H1 (cell line): ENCODE results near the gene FKBP10. TPM values are rescaled to one million over a fixed set of nuclear protein-coding genes. Genes with fewer than 3 reads are reported as not detected.

Experiments
- CTCF ChIA-PET: fragments of 300-600 bp; sonication (Branson Sonifier 250); formaldehyde crosslinking; loops from one replicate; lab custom pipeline; 2021; ENCODE audit not compliant: partially characterized antibody; lab: Charles Lee
- POLR2A ChIA-PET: fragments of 300-600 bp; sonication (Branson Sonifier 250); formaldehyde crosslinking; loops from one replicate; lab custom pipeline; 2021; ENCODE audit warnings: inconsistent platforms; ENCODE audit not compliant: partially characterized antibody; lab: Charles Lee
- DNase-seq, 2 experiments: peaks; one replicate each; pipeline versions ENCODE4 v3.0.0 to v3.0.0-alpha.2; 2010 to 2022; ENCODE audit warnings: low spot score in 2 of 2, low read depth in 1 of 2, mixed read lengths in 1 of 2
- FAIRE-seq: peaks from 2 replicates; lab custom pipeline; 2011; peaks lifted over from hg19 to GRCh38; lab: Jason Lieb, UNC
- H2AFZ ChIP-seq: 2 replicates; pipeline ENCODE4 v1.8.1; 2012; ENCODE audit warnings: low read length, inconsistent platforms
- H2AK5ac ChIP-seq: 2 replicates; pipeline ENCODE4 v1.6.1; 2013; ENCODE audit warnings: low read depth, low read length
- H2BK120ac ChIP-seq: replicated peaks from 2 replicates; pipeline ENCODE3; 2013; ENCODE audit warnings: low read depth, low read length, inconsistent platforms
- H2BK12ac ChIP-seq: 2 replicates; pipeline ENCODE4 v1.6.1; 2013; ENCODE audit warnings: low read depth, low read length
- H2BK15ac ChIP-seq: 2 replicates; pipeline ENCODE4 v1.6.1; 2013; ENCODE audit warnings: low read length
- H2BK20ac ChIP-seq: 2 replicates; pipeline ENCODE4 v1.6.1; 2013; ENCODE audit warnings: low read length
- H2BK5ac ChIP-seq: 2 replicates; pipeline ENCODE4 v1.6.1; 2013; ENCODE audit warnings: low read depth, low read length
- H3K14ac ChIP-seq: 2 replicates; pipeline ENCODE4 v1.6.1; 2013; ENCODE audit warnings: inconsistent platforms; ENCODE audit not compliant: insufficient read length
- H3K18ac ChIP-seq: 2 replicates; pipeline ENCODE4 v1.6.1; 2013; ENCODE audit warnings: low read length; ENCODE audit errors: extremely low read depth
- H3K23ac ChIP-seq: 2 replicates; pipeline ENCODE4 v1.6.1; 2013; ENCODE audit warnings: inconsistent platforms; ENCODE audit not compliant: insufficient read length
- H3K23me2 ChIP-seq: 2 replicates; pipeline ENCODE4 v1.6.1; 2013; ENCODE audit warnings: low read depth, low read length
- H3K27ac ChIP-seq: 2 replicates; pipeline ENCODE4 v1.6.1; 2011; ENCODE audit warnings: low read depth, low read length, inconsistent platforms
- H3K27me3 ChIP-seq, 4 experiments: replicated peaks in 1 of 4; 1 replicate in 1 of 4; 2 replicates in 3 of 4; pipeline versions ENCODE4 v1.6.1 to v1.8.1; 2011 to 2013; ENCODE audit warnings: low read length in 3 of 4, mild to moderate bottlenecking in 3 of 4, inconsistent platforms in 2 of 4, mixed read lengths in 2 of 4, moderate library complexity in 1 of 4; ENCODE audit not compliant: control insufficient read depth in 3 of 4, insufficient read depth in 3 of 4; ENCODE audit errors: extremely low read depth in 1 of 4
- H3K36me3 ChIP-seq, 4 experiments: 2 replicates each; pipeline versions ENCODE4 v1.6.1 to v1.8.1; 2011 to 2013; ENCODE audit warnings: mild to moderate bottlenecking in 4 of 4, low read length in 3 of 4, moderate library complexity in 2 of 4, control low read depth in 1 of 4, inconsistent platforms in 1 of 4; ENCODE audit not compliant: insufficient read depth in 4 of 4, control insufficient read depth in 2 of 4
- H3K4ac ChIP-seq: replicated peaks from 2 replicates; pipeline ENCODE3; 2013; ENCODE audit warnings: low read length, low read depth, mixed read lengths, inconsistent platforms; ENCODE audit not compliant: insufficient read length
- H3K4me1 ChIP-seq, 4 experiments: replicated peaks in 1 of 4; 1 replicate in 1 of 4; 2 replicates in 3 of 4; pipeline versions ENCODE4 v1.6.1 to v1.8.1; 2011 to 2013; ENCODE audit warnings: low read length in 3 of 4, inconsistent platforms in 2 of 4, mixed read lengths in 1 of 4; ENCODE audit not compliant: insufficient read depth in 4 of 4, control insufficient read depth in 3 of 4
- H3K4me2 ChIP-seq, 2 experiments: 2 replicates each; pipeline versions ENCODE4 v1.6.1 to v1.8.1; 2011 to 2013; ENCODE audit warnings: low read depth in 2 of 2, low read length in 2 of 2, control low read depth in 1 of 2, inconsistent platforms in 1 of 2, mild to moderate bottlenecking in 1 of 2; ENCODE audit not compliant: insufficient read depth in 1 of 2
- H3K4me3 ChIP-seq, 4 experiments: fragments of 200-600, 300-600 bp in 1 of 4; sonication (generic), shearing (Covaris generic), sonication (Bioruptor Twin) in 1 of 4; 2 replicates each; pipeline versions ENCODE4 v1.5.1 to v1.8.1; 2011 to 2016; ENCODE audit warnings: low read length in 4 of 4, low read depth in 3 of 4, control low read depth in 2 of 4, inconsistent platforms in 2 of 4, mild to moderate bottlenecking in 2 of 4, mixed read lengths in 1 of 4, moderate library complexity in 1 of 4; ENCODE audit not compliant: insufficient read depth in 2 of 4; ENCODE audit errors: extremely low read depth in 1 of 4
- H3K56ac ChIP-seq: replicated peaks from 2 replicates; pipeline ENCODE3; 2013; ENCODE audit warnings: low read depth, mild to moderate bottlenecking, mixed read lengths, low read length, inconsistent platforms; ENCODE audit not compliant: insufficient read length
- H3K79me1 ChIP-seq: 2 replicates; pipeline ENCODE4 v1.6.1; 2013; ENCODE audit warnings: low read depth, low read length, control low read depth
- H3K79me2 ChIP-seq, 2 experiments: 2 replicates each; pipeline versions ENCODE4 v1.6.1 to v1.8.1; 2012 to 2013; ENCODE audit warnings: low read length in 2 of 2, mild to moderate bottlenecking in 2 of 2, inconsistent platforms in 1 of 2; ENCODE audit not compliant: insufficient read depth in 2 of 2, control insufficient read depth in 1 of 2
- H3K9ac ChIP-seq, 4 experiments: replicated peaks in 1 of 4; 1 replicate in 1 of 4; 2 replicates in 3 of 4; pipeline versions ENCODE4 v1.6.1 to v1.8.1; 2011 to 2013; ENCODE audit warnings: low read depth in 3 of 4, low read length in 3 of 4, control low read depth in 2 of 4, mild to moderate bottlenecking in 2 of 4, moderate library complexity in 2 of 4, inconsistent platforms in 1 of 4; ENCODE audit errors: extremely low read depth in 1 of 4
- H3K9me3 ChIP-seq, 2 experiments: 2 replicates each; pipeline versions ENCODE4 v1.6.1 to v1.8.1; 2012 to 2013; ENCODE audit warnings: mild to moderate bottlenecking in 2 of 2, moderate library complexity in 2 of 2, control low read depth in 1 of 2, inconsistent platforms in 1 of 2, low read depth in 1 of 2, low read length in 1 of 2, mixed read lengths in 1 of 2; ENCODE audit not compliant: insufficient read depth in 2 of 2
- H4K20me1 ChIP-seq, 2 experiments: replicated peaks in 1 of 2; 2 replicates each; pipeline versions ENCODE3 to v1.8.1; 2011 to 2013; ENCODE audit warnings: inconsistent platforms in 2 of 2, low read length in 2 of 2, mild to moderate bottlenecking in 1 of 2; ENCODE audit not compliant: insufficient read depth in 2 of 2, control insufficient read depth in 1 of 2
- H4K5ac ChIP-seq: 2 replicates; pipeline ENCODE4 v1.6.1; 2013; ENCODE audit warnings: low read length, low read depth, mixed read lengths, inconsistent platforms; ENCODE audit not compliant: insufficient read length
- H4K8ac ChIP-seq: 2 replicates; pipeline ENCODE4 v1.8.0; 2013; ENCODE audit warnings: mild to moderate bottlenecking, moderate library complexity, low read length, inconsistent platforms; ENCODE audit not compliant: insufficient read depth; ENCODE audit errors: extremely low read depth
- H4K91ac ChIP-seq: replicated peaks from 2 replicates; pipeline ENCODE3; 2013; ENCODE audit warnings: low read length, mixed read lengths, inconsistent platforms; ENCODE audit not compliant: insufficient read length
- CEBPB ChIP-seq: IDR thresholded peaks from 2 replicates; pipeline ENCODE4 v1.6.1; 2012; ENCODE audit warnings: low read depth, low read length
- CHD2 ChIP-seq: IDR thresholded peaks from 2 replicates; pipeline ENCODE4 v1.6.1; 2012; ENCODE audit warnings: low read length, improper control_type of control experiment
- GABPA ChIP-seq: IDR thresholded peaks from 2 replicates; pipeline ENCODE4 v1.6.1; 2011; ENCODE audit warnings: mild to moderate bottlenecking, low read length, moderate library complexity, borderline replicate concordance; ENCODE audit not compliant: insufficient read depth
- HDAC6 ChIP-seq: IDR thresholded peaks from one replicate; pipeline ENCODE4 v1.7.1; 2012; ENCODE audit warnings: low read depth, mild to moderate bottlenecking, inconsistent platforms, low read length, moderate library complexity
- KDM5A ChIP-seq: fragments of 200-600 bp; IDR thresholded peaks from 2 replicates; pipeline ENCODE4 v1.7.1; 2012; ENCODE audit warnings: mild to moderate bottlenecking, low read length, inconsistent platforms, mixed read lengths
- POU5F1 ChIP-seq: IDR thresholded peaks from 2 replicates; pipeline ENCODE4 v1.6.1; 2011; ENCODE audit warnings: low read depth, mild to moderate bottlenecking, low read length, moderate library complexity
- RAD21 ChIP-seq, 2 experiments: IDR thresholded peaks in 1 of 2; conservative IDR thresholded peaks in 1 of 2; 2 replicates each; pipeline ENCODE4 v1.6.1; 2011; ENCODE audit warnings: low read depth in 2 of 2, low read length in 2 of 2, improper control_type of control experiment in 1 of 2, inconsistent platforms in 1 of 2, mild to moderate bottlenecking in 1 of 2, moderate library complexity in 1 of 2
- SIN3A ChIP-seq, 2 experiments: IDR thresholded peaks in 1 of 2; conservative IDR thresholded peaks in 1 of 2; 2 replicates each; pipeline ENCODE4 v1.6.1; 2011 to 2012; ENCODE audit warnings: low read length in 2 of 2, improper control_type of control experiment in 1 of 2, low read depth in 1 of 2, mild to moderate bottlenecking in 1 of 2
- TEAD4 ChIP-seq: IDR thresholded peaks from 2 replicates; pipeline ENCODE4 v1.6.1; 2012; ENCODE audit warnings: low read depth, low read length, inconsistent platforms, mixed read lengths
- WGBS, 2 experiments: shearing (Covaris generic) in 1 of 2; methylation state at CpG; one replicate each; pipeline versions ENCODE4 v1.1.6 to v1.1.7; 2013 to 2015; ENCODE audit warnings: low lambda C conversion rate in 2 of 2, mixed read lengths in 2 of 2, inconsistent platforms in 1 of 2, low coverage in 1 of 2, missing lambda C conversion rate in 1 of 2; ENCODE audit not compliant: insufficient replicate concordance in 2 of 2, insufficient coverage in 1 of 2, insufficient read length in 1 of 2; ENCODE audit errors: extremely low coverage in 1 of 2, missing lambda C conversion rate in 1 of 2; 5-methylcytosine and 5-hydroxymethylcytosine counted together
- polyA plus RNA-seq, 7 experiments: library from polyadenylated mRNA; depleted of rRNA in 3 of 7; stranded (reverse) in 5 of 7; unstranded in 2 of 7; fragments of >200 nt in 5 of 7; fragments of 200-250 nt in 2 of 7; gene quantifications; 1 replicate in 5 of 7; 2 replicates in 1 of 7; 4 replicates in 1 of 7; pipeline versions ENCODE4 v1.2.1 to v1.2.3, GENCODE V29; 2011 to 2013; ENCODE audit warnings: missing spikeins in 2 of 7, mixed read lengths in 2 of 7
- total RNA-seq: library from RNA; stranded (reverse); fragmentation: NEBNext Ultra II Directional; extraction: Animal tissue kit (Norgen Biotek cat#: 25700); gene quantifications from 2 replicates; pipeline ENCODE4 v1.2.1, GENCODE V29; 2021

FKBP10 gene
- total and polyA plus RNA-seq, 2 of the 8 experiments (the other 6 are each of a cell fraction or from before 2014, with no cell fraction given), result 173 to 283 TPM

DNA sequence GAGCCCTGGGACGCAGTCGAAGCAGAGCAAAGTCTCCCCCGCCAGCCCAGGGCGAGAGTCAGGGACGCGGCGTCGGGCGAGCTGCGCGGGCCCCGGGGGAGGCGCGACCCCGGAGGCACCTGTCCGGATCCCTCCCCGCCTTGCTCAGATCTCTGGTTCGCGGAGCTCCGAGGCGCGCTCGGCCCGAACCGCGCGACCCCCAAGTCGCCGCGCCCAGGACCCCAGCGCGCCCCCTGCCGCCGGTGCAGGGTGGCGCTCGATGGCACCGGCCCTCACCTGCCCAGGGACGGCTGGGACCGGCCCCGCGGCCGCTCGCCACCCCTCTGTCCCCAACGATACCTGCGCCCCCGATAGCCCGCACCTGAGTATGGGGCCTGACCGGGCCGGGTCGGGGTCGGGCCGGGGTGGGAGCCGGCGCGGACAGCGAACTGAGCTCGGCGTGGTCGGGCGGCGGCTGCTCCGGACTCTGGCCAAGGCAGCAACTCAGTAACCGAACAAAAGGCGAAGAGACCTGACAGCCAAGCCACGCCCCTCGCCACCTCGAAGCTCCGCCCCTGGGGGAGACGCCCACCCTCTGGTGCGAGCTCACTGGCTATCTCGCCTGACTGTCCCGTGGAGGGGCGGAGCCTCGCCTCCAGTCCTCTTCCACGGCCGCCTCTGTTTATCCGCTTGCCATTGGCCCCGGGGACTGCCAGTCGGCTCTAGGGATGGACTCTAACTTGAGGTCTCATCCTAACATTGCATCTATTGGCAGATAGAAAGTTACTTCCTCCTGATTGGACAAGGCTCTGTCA lies 26.4 kb upstream of the FKBP10 start, which contains the start of gene JUP:
JUP (minus strand) TSS at position 485 of the 794 bp plus-strand sequence. CDS start 14,857 bp downstream, outside the sequence.
- no peaks in the 10 kb centered on the region for H3K36me3 ChIP-seq
- ChIA-PET CTCF (interaction anchor here (0.6 to 7.0 kb wide), 39 partner anchors 9 to 1593 kb away, joined by 3 to 149 read pairs (median 5); partner anchors contain the start of genes EIF1, FKBP10 and P3H4), POLR2A (interaction anchor here (0.6 to 9.3 kb wide), 30 partner anchors 8 to 1566 kb away, joined by 3 to 84 read pairs (median 6); partner anchors contain the start of genes ACLY, EIF1, FKBP10 and HAP1)
- peak within 1 kb of the TSS; percentile 86; the same call in 1 of the 2 replicates for H4K8ac ChIP-seq
- peak within 1 kb of the TSS; percentile 63 to 71 (median 71) for H3K9ac ChIP-seq
- peak within 1 kb of the TSS; percentile 29 for H2BK15ac ChIP-seq
- H3K4me2 ChIP-seq, result peak within 1 kb of the TSS; percentile 89 to 97
- peaks cover 10% of the 10 kb centered on the region for H3K79me1 ChIP-seq
- FAIRE-seq (no peak), DNase-seq (peak; percentile 100)
- peak within 1 kb of the TSS; percentile 85 for H4K91ac ChIP-seq
- peak within 1 kb of the TSS; percentile 80 for H4K5ac ChIP-seq
- peak within 1 kb of the TSS; percentile 64 for H3K18ac ChIP-seq
- peaks cover 16% of the 10 kb centered on the region for H3K23me2 ChIP-seq
- H3K4me3 ChIP-seq, result peak within 1 kb of the TSS; percentile 64 to 80 (median 72)
- peak within 1 kb of the TSS; percentile 52 for H3K56ac ChIP-seq
- no peaks in the 10 kb centered on the region for H3K27me3 ChIP-seq
- no peak within 1 kb of the TSS for H3K23ac ChIP-seq
- H3K4ac ChIP-seq, result no peak within 1 kb of the TSS
- H3K4me1 ChIP-seq, result peaks cover 2 to 19% (median 14%) of the 10 kb centered on the region in 4 experiments
- no peak within 1 kb of the TSS for H3K14ac ChIP-seq
- H2AFZ ChIP-seq, result no peak within 1 kb of the TSS
- H3K27ac ChIP-seq, result peak within 1 kb of the TSS; percentile 70
- peaks cover 0 to 5% of the 10 kb centered on the region in 2 experiments for H4K20me1 ChIP-seq
- H2AK5ac ChIP-seq, result no peak within 1 kb of the TSS
- H3K79me2 ChIP-seq, result peaks cover 0 to 28% of the 10 kb centered on the region in 2 experiments; a peak in 3 of 4 replicates
- peak within 1 kb of the TSS; percentile 71; the same call in 1 of the 2 replicates for H2BK12ac ChIP-seq
- H2BK20ac ChIP-seq, result 0 out of 2 replicates have a peak within 1 kb of the TSS, but pooled peaks have one; percentile 34
- 0 out of 2 replicates have a peak within 1 kb of the TSS, but pooled peaks have one; percentile 20 for H2BK5ac ChIP-seq
- no peaks in the 10 kb centered on the region for H3K9me3 ChIP-seq
- WGBS, 2 experiments, result 1% methylated on average over 70 of the region's 79 CpGs; no CpG with 5 or more reads in 1 of the 2 experiments
- H2BK120ac ChIP-seq, result no peak within 1 kb of the TSS
- TF ChIP-seq KDM5A (no peak), CEBPB (no peak), SIN3A (conservative IDR thresholded peaks at IDR 0.05 in 1 of 2, IDR thresholded peaks at IDR 0.05 in 1 of 2; ENCODE audit: low read depth in 1 of 2, low read length in 2 of 2) (peak in 1 of 2 experiments; percentile 57; a peak in 1 of 4 replicates), RAD21 (IDR thresholded peaks at IDR 0.05 in 1 of 2, conservative IDR thresholded peaks at IDR 0.05 in 1 of 2; ENCODE audit: low read depth in 2 of 2, low read length in 2 of 2) (peak; percentile 26 to 52; a peak in 3 of 4 replicates), HDAC6 (no peak), POU5F1 (no peak), GABPA (no peak), CHD2 (peak; percentile 93), TEAD4 (no peak)
